ENCODE measurements around the gene AHCYL1.

The AHCYL1 gene

GRCh38 chr1:109974191-109974590, 10.4 kb upstream of the AHCYL1 start:
- Histone ChIP-seq H3K27ac (replicated peaks) (no peak overlapping the region), H3K4me3 (replicated peaks; ENCODE audit: insufficient read depth, low read length) (no peak overlapping the region), H3K27me3 (ENCODE audit: insufficient read depth, poor library complexity, severe bottlenecking) (no peaks in the 10 kb centered on the region)
- DNase-seq (ENCODE audit: low read depth in 1 of 2, low spot score in 1 of 2) = no peak
- no peak for TF ChIP-seq REST (IDR thresholded peaks at IDR 0.05; ENCODE audit: insufficient replicate concordance, low read depth)
- no peak for TF ChIP-seq GABPA (IDR thresholded peaks at IDR 0.05; ENCODE audit: low read depth)
- no peak for TF ChIP-seq CTCF (IDR thresholded peaks at IDR 0.05; ENCODE audit: insufficient read depth, low read length)
- TF ChIP-seq POLR2AphosphoS5 (IDR thresholded peaks at IDR 0.05; ENCODE audit: low read depth) = no peak
- TF ChIP-seq SPI1 (IDR thresholded peaks at IDR 0.05; ENCODE audit: borderline replicate concordance, low read depth) = no peak

GRCh38 chr1:109975718-109976117, 8.8 kb upstream of the AHCYL1 start:
- DNase-seq (ENCODE audit: low read depth in 1 of 2, low spot score in 1 of 2) = no peak
- H3K4me3 ChIP-seq (replicated peaks; ENCODE audit: insufficient read depth, low read length) = no peak overlapping the region
- H3K27me3 ChIP-seq (ENCODE audit: insufficient read depth, poor library complexity, severe bottlenecking) = no peaks in the 10 kb centered on the region
- TF ChIP-seq GABPA (IDR thresholded peaks at IDR 0.05; ENCODE audit: low read depth) = no peak
- no peak for TF ChIP-seq POLR2AphosphoS5 (IDR thresholded peaks at IDR 0.05; ENCODE audit: low read depth)
- TF ChIP-seq SPI1 (IDR thresholded peaks at IDR 0.05; ENCODE audit: borderline replicate concordance, low read depth) = no peak
- no peak for TF ChIP-seq CTCF (IDR thresholded peaks at IDR 0.05; ENCODE audit: insufficient read depth, low read length)
- no peak for TF ChIP-seq REST (IDR thresholded peaks at IDR 0.05; ENCODE audit: insufficient replicate concordance, low read depth)
- H3K27ac ChIP-seq (replicated peaks) = no peak overlapping the region

- H3K4me3 ChIP-seq (replicated peaks; ENCODE audit: insufficient read depth, low read length) = no peak overlapping the region
- H3K27ac ChIP-seq (replicated peaks) = no peak overlapping the region
- DNase-seq (ENCODE audit: low read depth in 1 of 2, low spot score in 1 of 2) = no peak
- H3K27me3 ChIP-seq (ENCODE audit: insufficient read depth, poor library complexity, severe bottlenecking) = no peaks in the 10 kb centered on the region
- TF ChIP-seq SPI1 (IDR thresholded peaks at IDR 0.05; ENCODE audit: borderline replicate concordance, low read depth) (no peak), CTCF (IDR thresholded peaks at IDR 0.05; ENCODE audit: insufficient read depth, low read length) (no peak), POLR2AphosphoS5 (IDR thresholded peaks at IDR 0.05; ENCODE audit: low read depth) (no peak), GABPA (IDR thresholded peaks at IDR 0.05; ENCODE audit: low read depth) (no peak), REST (IDR thresholded peaks at IDR 0.05; ENCODE audit: insufficient replicate concordance, low read depth) (no peak)
Observed at GRCh38 chr1:109976762-109977161, 7.8 kb upstream of the AHCYL1 start.
